GM19328 (cell line): ENCODE results near the gene CLIC4.
"Not testable (repeated sequence)": the region's sequence is repeated elsewhere in the genome, so short reads cannot be mapped to it uniquely, and the experiment has no call there.

ENCODE experiments used
- ATAC-seq: cut with Tn5 transposase; IDR thresholded peaks from one replicate; pipeline ENCODE4 v1.9.1; 2021; ENCODE audit warnings: mild to moderate bottlenecking, moderate library complexity; ENCODE audit not compliant: unreplicated experiment

CLIC4 gene

GRCh38 chr1:24871306-24871901 lies 126.2 kb downstream of the CLIC4 start:
- ATAC-seq, result no peak

GRCh38 chr1:24872061-24872850 lies 127.0 kb downstream of the CLIC4 start:
- ATAC-seq, result no peak

- ATAC-seq, result no peak
Measured at GRCh38 chr1:24873148-24873547, 127.9 kb downstream of the CLIC4 start.

DNA sequence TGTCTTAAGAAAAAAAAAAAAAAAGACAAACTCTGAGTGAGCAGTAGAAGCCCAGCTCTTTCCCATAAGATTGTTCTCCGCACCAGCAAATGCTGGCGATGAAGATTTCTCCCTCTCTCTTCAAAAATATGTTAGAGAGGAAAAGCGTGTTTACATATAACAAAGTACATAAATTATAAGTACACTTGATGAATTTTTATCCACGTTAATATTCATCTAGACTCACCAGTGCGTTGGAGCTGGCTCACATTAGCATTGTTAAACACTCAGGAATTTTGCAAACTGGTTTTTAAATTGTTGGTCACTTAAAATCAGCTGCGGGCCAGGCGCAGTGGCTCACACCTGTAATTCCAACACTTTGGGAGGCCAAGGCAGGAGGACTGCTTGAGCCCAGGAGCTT lies 128.8 kb downstream of the CLIC4 start:
- ATAC-seq, result no peak

DNA sequence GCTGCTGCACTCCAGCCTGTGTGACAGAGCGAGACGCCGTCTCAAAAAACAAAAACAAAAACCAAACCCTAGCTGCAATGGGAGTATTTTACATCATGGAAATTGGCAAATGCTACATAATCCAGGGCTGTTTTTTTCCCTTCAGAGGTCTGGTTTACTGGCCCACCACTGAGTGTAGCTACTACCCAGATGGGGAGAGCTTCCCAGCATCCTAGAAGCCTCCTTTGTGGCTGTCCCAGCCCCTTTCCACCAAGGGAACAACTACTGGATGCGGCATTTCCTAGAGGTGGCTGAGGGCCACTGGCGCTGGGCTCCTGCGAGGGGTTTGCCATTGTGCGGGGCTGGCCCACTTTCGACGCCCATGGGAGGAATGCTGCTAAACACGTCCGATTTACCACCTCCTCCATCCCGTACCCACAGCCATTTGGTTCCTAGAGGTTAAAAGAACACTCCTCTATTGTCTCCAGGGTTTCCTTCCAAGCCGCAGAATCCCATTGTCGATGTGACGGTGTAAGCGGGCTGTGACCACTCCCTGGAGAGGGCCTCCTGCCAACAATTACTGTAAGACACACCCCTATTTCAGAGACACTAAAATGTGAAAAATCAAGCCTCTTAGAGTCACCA lies 129.5 kb downstream of the CLIC4 start:
- ATAC-seq, result no peak

DNA sequence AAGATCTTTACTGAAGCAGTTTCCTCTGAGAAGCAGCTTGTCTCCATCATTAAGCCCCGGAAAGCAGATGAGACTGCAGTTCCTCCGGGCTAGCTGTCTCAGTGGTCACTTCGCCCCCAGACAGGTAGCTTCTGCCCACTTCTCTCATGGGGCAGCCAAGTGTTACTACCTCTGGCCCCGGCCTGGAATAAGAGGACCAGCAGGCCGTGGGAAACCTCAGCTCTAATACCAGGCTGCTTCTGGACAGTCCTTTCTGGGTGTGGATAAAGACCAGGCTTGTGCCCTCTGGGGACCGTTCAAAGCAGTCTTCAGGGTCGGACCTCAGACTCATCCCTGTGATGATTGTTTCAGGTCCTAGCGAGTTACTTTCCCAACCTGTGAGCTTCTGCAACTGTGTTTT lies 130.0 kb downstream of the CLIC4 start:
- ATAC-seq, result no peak

DNA sequence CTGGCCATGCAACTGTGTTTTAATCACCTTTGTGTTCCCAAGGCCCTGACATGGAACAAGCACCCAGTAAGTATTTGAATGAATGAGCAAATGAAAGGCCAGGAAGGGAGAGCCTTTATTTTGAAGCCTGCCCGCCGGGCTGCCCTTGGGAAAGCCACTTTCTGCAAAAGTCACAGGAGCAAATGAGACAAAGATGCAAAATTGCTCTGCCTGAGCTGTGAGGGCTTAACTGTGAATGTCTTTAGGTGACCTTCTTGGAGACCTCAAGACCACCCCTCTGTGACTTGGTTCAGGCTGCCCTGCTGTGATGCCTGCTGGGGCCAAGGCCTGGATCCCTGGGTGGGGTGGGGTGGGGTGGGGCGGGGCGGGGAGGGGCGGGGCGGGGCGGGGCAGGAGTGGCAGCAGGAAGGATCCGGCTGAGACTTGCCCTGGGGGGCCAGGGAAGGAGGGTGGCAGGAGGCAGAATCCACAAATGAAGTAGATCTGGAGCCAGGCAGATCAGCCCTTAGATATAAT lies 130.8 kb downstream of the CLIC4 start:
- no peak for ATAC-seq

- ATAC-seq, result no peak
Measured at GRCh38 chr1:24878045-24878444, 132.8 kb downstream of the CLIC4 start.

DNA sequence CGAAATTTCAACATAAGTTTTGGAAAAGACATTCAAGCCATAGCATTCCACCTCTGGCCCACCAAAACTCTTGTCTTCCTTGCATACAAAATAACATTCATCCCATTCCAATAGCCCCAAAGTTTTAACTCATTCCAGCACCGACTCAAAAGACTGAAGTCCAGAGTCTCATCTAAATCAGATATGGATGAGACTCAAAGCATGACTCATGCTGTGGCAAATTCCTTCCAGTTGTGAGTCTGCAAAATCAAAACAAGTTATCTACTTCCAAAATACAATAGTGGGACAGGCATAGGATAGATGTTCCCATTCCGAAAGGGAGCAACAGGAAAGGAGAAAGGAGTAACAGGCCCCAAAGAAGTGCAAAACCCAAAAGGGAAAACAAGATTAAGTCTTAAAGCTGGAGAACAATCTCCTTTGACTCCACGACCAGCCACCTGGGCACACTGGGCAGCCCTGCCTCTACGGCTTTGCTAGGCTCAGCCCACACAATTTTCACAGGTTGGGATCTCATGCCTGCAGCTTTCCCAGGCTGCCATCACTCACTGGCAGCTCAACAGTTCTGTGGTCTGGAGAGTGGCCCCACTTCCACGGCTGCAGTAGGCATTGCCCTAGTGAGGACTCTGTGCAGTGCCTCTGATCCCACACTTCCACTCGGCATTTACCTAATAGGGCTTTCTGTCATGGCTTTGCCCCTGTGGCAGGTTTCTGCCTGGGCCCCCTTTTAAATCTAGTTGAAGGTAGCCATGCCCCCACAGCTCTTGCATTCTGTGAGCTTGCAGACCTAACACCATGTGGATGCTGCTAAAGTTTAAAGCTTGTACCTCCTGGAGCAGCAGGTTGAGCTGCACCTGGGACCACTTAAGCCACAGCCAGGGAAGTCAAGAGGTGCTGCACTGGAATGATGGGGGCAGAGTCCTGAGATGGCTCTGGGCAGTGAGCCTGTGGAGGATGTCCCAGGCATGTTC lies 133.8 kb downstream of the CLIC4 start:
- ATAC-seq, result no peak

- ATAC-seq, result no peak
Measured at GRCh38 chr1:24881034-24881433, 135.8 kb downstream of the CLIC4 start.

- no peak for ATAC-seq
Measured at GRCh38 chr1:24884751-24885150, 139.5 kb downstream of the CLIC4 start.

GRCh38 chr1:24886241-24886640 lies 141.0 kb downstream of the CLIC4 start:
- no peak for ATAC-seq

GRCh38 chr1:24888061-24888970 lies 143.1 kb downstream of the CLIC4 start:
- no peak for ATAC-seq

GRCh38 chr1:24888971-24889676 lies 143.9 kb downstream of the CLIC4 start:
- ATAC-seq, result no peak

DNA sequence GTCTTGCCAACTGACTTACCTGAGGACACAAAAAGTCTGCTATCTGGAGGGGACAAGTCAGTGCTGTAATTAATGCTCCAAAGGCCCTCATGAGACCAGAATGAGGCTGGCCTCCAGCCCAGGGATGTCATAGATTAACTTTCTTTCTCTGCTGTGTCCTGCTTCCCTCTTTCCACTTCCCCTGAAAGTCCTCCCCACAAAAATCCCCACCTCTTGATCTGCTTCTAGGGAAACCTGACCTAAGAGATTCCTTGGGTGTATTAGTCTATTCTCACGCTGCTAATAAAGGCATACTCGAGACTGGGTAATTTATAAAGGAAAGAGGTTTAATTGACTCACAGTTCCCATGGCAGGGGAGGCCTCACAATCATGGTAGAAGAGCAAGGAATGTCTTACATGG lies 145.6 kb downstream of the CLIC4 start:
- ATAC-seq, result no peak

GRCh38 chr1:24891367-24891766 lies 146.1 kb downstream of the CLIC4 start:
- ATAC-seq, result not testable (repeated sequence)

- no peak for ATAC-seq
Measured at GRCh38 chr1:24892188-24893153, 147.2 kb downstream of the CLIC4 start.

DNA sequence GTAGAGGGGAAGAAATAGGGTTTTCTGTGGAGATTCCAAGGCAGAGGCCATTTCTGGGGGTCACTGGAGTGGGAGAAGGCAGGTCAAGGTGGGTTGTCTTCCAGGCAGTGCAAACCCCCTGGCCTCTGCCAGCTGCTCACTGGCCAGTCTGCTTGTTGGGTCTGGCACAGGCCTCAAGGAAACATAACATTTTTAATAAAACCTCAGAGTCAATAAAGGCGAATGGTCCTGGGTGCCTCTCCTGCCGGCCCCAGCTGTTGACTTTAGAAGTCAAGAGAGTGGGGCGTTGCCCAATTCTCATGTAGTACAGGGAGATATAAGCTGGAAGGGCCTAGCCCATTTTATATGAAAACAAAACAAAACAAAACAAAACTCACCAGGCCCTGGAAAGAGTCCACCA lies 148.2 kb downstream of the CLIC4 start:
- ATAC-seq, result no peak
